OCI-LY7 (cell line): ENCODE measurements around the gene IFNL4.
"Not testable (repeated sequence)": the region's sequence is repeated elsewhere in the genome, so short reads cannot be mapped to it uniquely, and the experiment has no call there.

Experiments
- CTCF ChIP-seq: fragments of 200-600 bp; sonication (generic); conservative IDR thresholded peaks from 2 replicates; pipeline ENCODE4 v1.5.1; 2014; ENCODE audit warnings: mild to moderate bottlenecking, antibody characterized with exemption, low read length, moderate library complexity, mixed read lengths
- EZH2phosphoT487 ChIP-seq: fragments of 200-600 bp; sonication (generic); IDR thresholded peaks from 2 replicates; pipeline ENCODE4 v1.6.1; 2018; ENCODE audit warnings: low read depth, borderline replicate concordance, mild to moderate bottlenecking, mixed run types, antibody characterized with exemption, low read length, moderate library complexity, mixed read lengths

- 0 out of 2 replicates have a peak, but pooled peaks have one; percentile 13 for TF ChIP-seq CTCF
- TF ChIP-seq EZH2phosphoT487, result not testable (repeated sequence)
These were observed 29.5 kb downstream of the IFNL4 start for GRCh38 chr19:39219108-39219507.
